NCI-H524 (cell line): Measurements from ENCODE around the gene PTPN14.

Experiments used
- DNase-seq, 2 experiments: peaks; one replicate each; lab custom pipeline; 2025; lab: John Stamatoyannopoulos, UW

Gene PTPN14

GRCh38 chr1:214568328-214568727, 16.9 kb upstream of the PTPN14 start:
- no peak for DNase-seq

DNA sequence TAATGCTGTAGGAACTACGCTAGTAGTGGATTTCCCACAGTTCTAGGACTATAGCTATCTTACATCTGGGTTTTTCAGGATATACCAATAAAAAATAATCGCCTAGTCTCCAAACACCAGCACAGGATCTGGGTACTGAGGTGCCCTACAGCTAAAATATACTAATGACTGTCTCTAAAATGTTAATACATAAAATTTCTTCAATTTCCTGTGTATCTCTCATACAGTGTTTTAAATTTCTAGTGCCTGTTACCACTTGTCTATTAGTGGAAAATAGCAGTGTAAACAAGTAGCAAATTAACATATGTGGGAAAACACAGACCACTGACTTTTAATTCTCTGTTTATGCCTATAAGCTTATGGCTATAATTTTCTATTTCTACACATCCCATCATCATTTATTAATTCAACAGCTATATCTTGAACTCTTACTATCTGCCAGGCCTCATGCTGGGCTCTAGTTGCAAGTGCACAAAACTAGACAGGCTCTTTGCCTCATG, 16.1 kb upstream of the PTPN14 start:
- DNase-seq, result no peak

DNA sequence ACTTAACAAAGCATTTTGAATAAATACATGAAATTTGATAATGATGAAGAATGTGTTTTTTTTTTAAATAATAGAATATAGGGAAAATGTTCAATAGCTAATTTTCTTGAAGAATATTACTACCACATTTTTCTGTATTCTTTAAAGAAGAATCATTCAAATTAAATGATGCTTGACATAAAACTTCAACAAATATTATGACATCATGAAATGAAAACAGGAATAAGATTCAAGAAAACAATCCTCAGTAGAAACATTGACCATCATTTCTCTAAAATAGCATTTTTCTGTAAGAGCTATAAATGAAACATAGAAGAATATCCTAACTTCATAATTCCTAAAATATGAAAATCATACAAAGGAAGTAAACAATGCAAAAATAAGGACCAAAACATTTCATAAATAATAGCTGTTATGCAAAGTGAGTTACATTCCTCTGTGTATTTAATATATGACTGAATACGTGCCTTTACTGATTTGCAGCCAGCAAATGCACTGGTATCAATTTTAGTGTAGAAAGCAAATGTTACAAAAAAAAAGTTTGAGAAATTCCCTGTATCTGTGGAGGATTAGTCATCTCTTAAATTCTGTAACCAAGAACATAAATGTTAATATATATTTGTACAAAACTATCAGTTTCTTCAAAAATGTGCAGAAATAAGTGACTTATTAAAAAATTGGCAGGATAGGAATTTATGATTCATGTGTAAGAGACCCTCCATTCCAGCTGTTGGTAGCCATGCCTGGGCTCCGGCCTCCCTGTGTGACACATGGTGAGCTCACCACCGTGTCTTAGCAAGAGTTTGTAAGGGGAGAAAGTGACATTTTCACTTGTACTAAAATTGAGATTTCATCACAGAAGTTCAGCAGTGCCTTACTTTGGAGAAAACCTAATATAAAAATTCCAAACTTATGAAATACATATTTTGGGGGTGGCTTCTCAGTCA, 15.0 kb upstream of the PTPN14 start:
- no peak for DNase-seq

DNA sequence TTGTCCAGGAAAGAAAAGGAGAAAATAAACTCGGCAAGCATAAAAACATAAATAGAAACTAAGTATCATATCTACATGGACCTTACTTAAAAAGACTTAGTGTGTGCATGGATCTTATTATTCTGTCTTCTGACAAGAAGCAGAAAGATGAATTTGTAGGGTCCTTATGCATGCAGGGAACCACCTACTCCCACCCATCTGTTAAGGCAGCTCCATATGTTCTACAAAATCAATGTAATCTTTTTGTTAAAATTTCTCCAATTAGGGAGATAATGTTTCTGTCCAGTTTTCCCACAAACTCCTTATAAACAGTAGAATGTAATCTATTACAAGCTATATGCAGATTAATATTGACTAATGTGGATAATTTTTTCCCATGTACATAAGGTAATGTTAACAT, 13.9 kb upstream of the PTPN14 start:
- peak; percentile 47 to 70 for DNase-seq

- DNase-seq, result no peak
Measured at GRCh38 chr1:214563881-214564280, 12.5 kb upstream of the PTPN14 start.

- no peak for DNase-seq
Measured at GRCh38 chr1:214557952-214558735, 6.7 kb upstream of the PTPN14 start.

GRCh38 chr1:214553142-214553710, 1.8 kb upstream of the PTPN14 start:
- peak in 1 of 2 experiments; percentile 9 for DNase-seq

GRCh38 chr1:214552174-214552608, 789 bp upstream of the PTPN14 start:
- peak; percentile 47 to 62 for DNase-seq

GRCh38 chr1:214550857-214551435, 456 bp downstream of the PTPN14 start:
- peak in 1 of 2 experiments; percentile 56 for DNase-seq

- no peak for DNase-seq
Measured at GRCh38 chr1:214550013-214550856, 1.2 kb downstream of the PTPN14 start.

DNA sequence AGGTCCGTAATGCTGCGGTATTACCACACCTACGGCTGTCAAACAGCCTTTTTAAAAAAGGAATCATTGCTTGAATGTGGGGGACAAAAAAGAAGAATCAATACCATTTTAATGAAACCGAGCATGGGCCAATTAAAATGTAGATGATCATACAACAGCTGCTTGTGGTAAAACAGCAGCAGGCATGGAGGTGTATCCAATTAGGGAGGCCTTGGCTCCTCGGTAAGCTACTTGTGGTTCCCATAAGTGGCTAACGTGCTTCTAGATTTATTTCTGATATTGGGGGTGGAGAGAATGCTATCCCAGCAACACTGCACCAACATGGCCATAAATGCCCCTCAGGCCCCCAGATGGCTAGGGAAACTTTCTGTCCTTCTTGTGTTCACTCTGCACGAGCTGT, 1.8 kb downstream of the PTPN14 start:
- DNase-seq, result peak; percentile 79 to 94

GRCh38 chr1:214548988-214549387, 2.4 kb downstream of the PTPN14 start:
- peak in 1 of 2 experiments; percentile 44 for DNase-seq

DNA sequence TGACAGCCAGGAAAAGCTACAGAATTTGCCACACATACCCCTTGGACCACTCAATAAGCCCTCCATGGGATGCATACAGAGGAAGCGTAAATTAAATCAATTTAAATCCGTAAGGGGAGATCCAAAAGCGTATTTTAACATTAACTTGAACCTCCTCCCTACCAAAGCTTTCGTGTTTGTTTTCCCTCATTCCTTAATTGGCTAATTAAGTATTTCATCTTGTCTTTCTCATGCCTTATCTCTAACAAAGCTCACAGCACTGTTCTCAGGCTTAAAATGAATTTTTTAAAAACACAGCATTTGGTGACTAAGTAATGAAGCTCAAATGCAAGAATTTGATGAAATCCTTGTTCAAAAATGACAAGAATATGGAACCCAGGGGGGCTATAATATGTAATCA, 3.1 kb downstream of the PTPN14 start:
- DNase-seq, result no peak

GRCh38 chr1:214547747-214548146, 3.7 kb downstream of the PTPN14 start:
- DNase-seq, result no peak

DNA sequence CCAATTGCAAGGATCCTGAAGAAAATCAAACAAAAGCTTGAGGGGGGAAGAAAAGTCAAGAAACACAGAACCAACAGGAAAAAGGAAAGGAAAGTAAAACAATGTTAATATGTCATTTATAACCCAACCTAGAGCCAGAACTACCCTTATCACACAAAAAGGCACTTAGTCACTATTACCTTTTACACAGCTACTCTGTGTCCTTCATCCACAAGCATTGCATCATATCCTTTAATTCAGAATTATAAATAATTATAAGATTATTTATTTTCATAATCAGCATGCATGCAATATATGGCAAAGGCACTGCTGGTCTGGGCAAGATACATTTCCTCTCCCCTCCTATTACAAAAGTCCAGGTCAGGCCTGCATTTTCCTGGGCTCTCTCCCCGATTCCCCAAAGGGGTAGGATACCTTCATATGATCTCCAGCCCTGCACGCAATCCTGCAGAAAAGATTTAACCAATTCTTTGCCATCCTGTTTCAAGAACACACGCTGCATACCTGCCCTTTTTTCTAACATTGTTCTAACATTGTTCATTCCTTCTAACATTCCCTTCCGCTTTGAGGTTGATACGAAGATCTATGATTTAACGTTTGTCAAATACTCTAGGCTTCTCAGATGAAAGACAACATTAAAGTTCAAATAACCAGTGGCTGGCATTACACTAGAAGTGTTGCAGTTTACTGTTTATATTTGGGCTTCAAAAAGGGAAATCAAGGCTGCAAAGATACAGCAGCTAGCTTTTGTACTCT, 4.3 kb downstream of the PTPN14 start:
- DNase-seq, result no peak

DNA sequence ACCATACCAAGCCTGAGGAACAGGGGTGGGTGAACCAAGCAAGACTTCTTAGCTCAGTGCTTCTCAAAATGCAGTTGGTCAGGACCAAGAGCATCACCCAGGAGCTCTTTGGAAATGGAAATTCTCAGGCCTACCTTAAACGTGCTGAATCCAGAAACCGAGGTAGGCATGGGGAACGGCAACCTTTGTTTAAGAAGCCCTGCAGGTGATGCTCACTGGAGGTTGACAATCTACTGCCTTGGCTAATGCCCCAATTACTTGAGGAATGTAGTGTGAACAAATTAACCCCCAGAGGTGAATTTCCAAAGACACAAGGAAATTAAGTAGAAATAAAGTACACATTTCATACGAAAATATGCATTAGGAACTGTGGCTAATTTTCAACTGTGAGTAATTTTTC, 5.3 kb downstream of the PTPN14 start:
- DNase-seq, result no peak

GRCh38 chr1:214545293-214545692, 6.1 kb downstream of the PTPN14 start:
- no peak for DNase-seq

DNA sequence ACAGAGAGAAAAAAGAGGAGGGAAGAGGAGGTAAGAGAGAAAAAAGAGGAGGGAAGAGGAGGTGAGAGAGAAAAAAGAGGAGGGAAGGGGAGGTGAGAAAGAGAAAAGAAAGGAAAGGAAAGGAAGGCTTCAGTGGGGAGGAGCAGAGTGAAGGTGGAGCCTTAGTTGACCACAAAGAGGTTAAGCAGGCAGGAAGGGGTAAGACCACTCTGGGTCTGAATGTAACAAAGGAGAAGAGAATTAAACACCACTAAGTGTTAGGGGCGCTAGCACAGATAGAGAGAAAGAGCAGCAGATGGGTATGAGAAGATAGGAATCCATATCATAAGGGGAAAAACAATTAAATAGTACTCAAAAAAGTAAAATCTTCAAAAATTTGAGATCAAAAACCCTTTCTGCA, 6.6 kb downstream of the PTPN14 start:
- no peak for DNase-seq

DNA sequence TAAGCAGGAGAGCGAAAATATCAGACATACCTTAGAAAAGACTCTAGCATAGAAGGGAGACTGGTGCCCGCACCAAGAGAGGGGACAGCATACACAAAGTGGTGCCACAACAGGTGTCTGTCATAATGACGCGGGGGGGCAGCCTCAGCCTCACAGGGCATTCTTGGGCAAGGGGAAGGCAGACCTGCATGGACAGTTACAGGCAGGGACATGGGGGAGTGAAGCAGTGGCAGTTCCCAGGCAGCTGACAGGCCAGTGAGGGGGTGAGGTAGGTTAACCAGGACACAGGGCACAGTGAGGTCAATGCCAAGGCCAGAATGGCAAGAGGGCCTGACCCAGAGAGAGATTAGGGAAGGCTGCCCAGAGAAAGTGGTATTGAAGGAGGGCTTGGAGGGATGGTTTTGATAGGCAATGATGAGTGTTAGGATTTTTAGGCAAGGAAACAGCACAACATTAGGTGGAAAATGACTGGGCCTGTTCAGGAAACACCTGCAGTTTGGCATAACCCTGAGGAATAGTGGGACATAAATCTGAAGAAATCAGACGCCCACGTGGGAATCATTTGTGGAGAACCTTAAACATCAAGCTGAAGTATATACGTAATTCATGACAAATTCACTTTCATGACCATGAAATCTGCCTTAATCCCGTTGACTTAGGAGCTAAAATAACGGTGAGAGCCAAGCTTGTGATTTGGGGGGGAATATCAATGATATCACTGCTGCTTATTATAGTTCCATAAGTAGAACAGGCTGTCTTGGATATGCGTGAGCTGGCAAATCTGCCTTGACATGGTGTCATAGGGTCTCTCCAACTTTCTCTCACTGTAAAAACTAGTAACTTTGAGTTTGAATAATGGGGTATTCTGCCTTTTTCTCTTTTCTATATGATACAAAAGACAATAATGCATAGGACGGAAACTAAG, 8.9 kb downstream of the PTPN14 start:
- DNase-seq, result peak in 1 of 2 experiments; percentile 14
